GM19193 (cell line): Measurements from ENCODE around the gene FGF13.

Experiments used
- POLR2A ChIP-seq: IDR thresholded peaks from 4 replicates; pipeline ENCODE4 v1.6.1; 2011; ENCODE audit not compliant: insufficient read depth, insufficient read length; ENCODE audit errors: extremely low read depth

Gene FGF13

GRCh38 chrX:138704101-138704500, 7.4 kb downstream of the FGF13 start:
- TF ChIP-seq POLR2A = no peak

GRCh38 chrX:138692591-138692990, 18.9 kb downstream of the FGF13 start:
- TF ChIP-seq POLR2A = no peak

- no peak for TF ChIP-seq POLR2A
Measured at GRCh38 chrX:138691186-138691585, 20.3 kb downstream of the FGF13 start.

- no peak for TF ChIP-seq POLR2A
Measured at GRCh38 chrX:138690591-138690990, 20.9 kb downstream of the FGF13 start.

- no peak for TF ChIP-seq POLR2A
Measured at GRCh38 chrX:138683600-138683999, 27.9 kb downstream of the FGF13 start.

- TF ChIP-seq POLR2A = no peak
Measured at GRCh38 chrX:138669693-138670092, 41.8 kb downstream of the FGF13 start.

GRCh38 chrX:138664466-138664865, 47.1 kb downstream of the FGF13 start:
- no peak for TF ChIP-seq POLR2A

- no peak for TF ChIP-seq POLR2A
Measured at GRCh38 chrX:138664016-138664415, 47.5 kb downstream of the FGF13 start.

- TF ChIP-seq POLR2A = no peak
Measured at GRCh38 chrX:138651494-138651893, 60.0 kb downstream of the FGF13 start.

GRCh38 chrX:138648568-138648967, 62.9 kb downstream of the FGF13 start:
- TF ChIP-seq POLR2A = no peak

- no peak for TF ChIP-seq POLR2A
Measured at GRCh38 chrX:138638996-138639395, 72.5 kb downstream of the FGF13 start.
